GM12878 (cell line): Measurements from ENCODE around the gene IFT22. TPM values are rescaled to one million over a fixed set of nuclear protein-coding genes. Genes with fewer than 3 reads are reported as not detected.
A peak's percentile ranks its signal among the peaks of the same experiment; 100 is the strongest.
"Not testable (repeated sequence)": the region's sequence is repeated elsewhere in the genome, so short reads cannot be mapped to it uniquely, and the experiment has no call there.

Source experiments
- ATAC-seq: fragments of 200-7000 bp; cut with Tn5 transposase; 3 replicates; pipeline ENCODE4 v1.9.1; 2020; ENCODE audit warnings: mild to moderate bottlenecking, moderate library complexity
- BruUV-seq: library from RNA; stranded (reverse); fragments of 400-500 nt; replicated peaks from 2 replicates; lab custom pipeline; 2021; lab: Mats Ljungman, UMichigan
- CTCF ChIA-PET: fragments of 300-600 bp; sonication (Branson Sonifier 250); formaldehyde crosslinking; extraction: SDS; loops from one replicate; lab custom pipeline; 2021; ENCODE audit warnings: inconsistent platforms; lab: Yijun Ruan, JAX
- POLR2A ChIA-PET: fragments of 350-600 bp; formaldehyde crosslinking; extraction: SDS; loops from one replicate; lab custom pipeline; 2021; ENCODE audit warnings: inconsistent platforms; lab: Charles Lee
- RAD21 ChIA-PET: fragments of 300-600 bp; sonication (Branson Sonifier 250); formaldehyde crosslinking; loops from one replicate; lab custom pipeline; 2023; ENCODE audit warnings: antibody characterized with exemption; ENCODE audit not compliant: unreplicated experiment; lab: Charles Lee
- SMC1A ChIA-PET: fragments of 300-600 bp; sonication (Branson Sonifier 250); formaldehyde crosslinking; loops from one replicate; lab custom pipeline; 2023; ENCODE audit not compliant: unreplicated experiment, uncharacterized antibody; lab: Charles Lee
- DNase-seq: peaks from one replicate; pipeline ENCODE4 v3.0.0-alpha.2; 2011; ENCODE audit warnings: low read depth, low spot score
- FAIRE-seq: peaks from 3 replicates; lab custom pipeline; 2011; peaks lifted over from hg19 to GRCh38; lab: Jason Lieb, UNC
- H2AFZ ChIP-seq: 2 replicates; pipeline ENCODE4 v1.6.0; 2011; ENCODE audit warnings: low read depth, low read length, control low read depth; ENCODE audit not compliant: control insufficient read depth
- H3K27ac ChIP-seq: 2 replicates; pipeline ENCODE4 v1.5.1; 2011; ENCODE audit warnings: control low read depth; ENCODE audit not compliant: control insufficient read depth, insufficient read depth
- H3K27me3 ChIP-seq, 2 experiments: replicated peaks in 1 of 2; 2 replicates each; pipeline versions ENCODE4 v1.6.0 to v1.6.1; 2011; ENCODE audit warnings: low read length in 1 of 2; ENCODE audit not compliant: control insufficient read depth in 2 of 2, insufficient read depth in 2 of 2
- H3K36me3 ChIP-seq, 2 experiments: 2 replicates each; pipeline ENCODE4 v1.5.1; 2011; ENCODE audit warnings: low read length in 1 of 2; ENCODE audit not compliant: control insufficient read depth in 2 of 2, insufficient read depth in 2 of 2
- H3K4me1 ChIP-seq: 2 replicates; pipeline ENCODE4 v1.6.1; 2011; ENCODE audit warnings: mild to moderate bottlenecking, low read length, moderate library complexity, mixed read lengths; ENCODE audit not compliant: control insufficient read depth, insufficient read depth
- H3K4me2 ChIP-seq: 2 replicates; pipeline ENCODE4 v1.6.0; 2011; ENCODE audit warnings: control low read depth; ENCODE audit not compliant: control insufficient read depth, insufficient read depth
- H3K4me3 ChIP-seq: fragments of 200-600 bp; sonication (generic); 2 replicates; pipeline ENCODE4 v1.5.1; 2016
- H3K79me2 ChIP-seq: 2 replicates; pipeline ENCODE4 v1.6.0; 2011; ENCODE audit warnings: low read length; ENCODE audit not compliant: control insufficient read depth, insufficient read depth
- H3K9ac ChIP-seq: 2 replicates; pipeline ENCODE4 v1.8.0; 2011; ENCODE audit warnings: low read length, control low read depth, mixed read lengths; ENCODE audit not compliant: control insufficient read depth, insufficient read depth
- H3K9me3 ChIP-seq: replicated peaks from 3 replicates; pipeline ENCODE4 v1.5.1; 2011; ENCODE audit warnings: mild to moderate bottlenecking, low read length; ENCODE audit not compliant: control insufficient read depth, insufficient read depth
- H4K20me1 ChIP-seq: 2 replicates; pipeline ENCODE4 v1.6.0; 2011; ENCODE audit not compliant: control insufficient read depth, insufficient read depth
- BHLHE40 ChIP-seq, 2 experiments: fragments of 450-650 bp in 1 of 2; IDR thresholded peaks; 2 replicates each; pipeline ENCODE4 v1.6.1; 2011 to 2017; ENCODE audit warnings: low read depth in 2 of 2, borderline replicate concordance in 1 of 2, improper control_type of control experiment in 1 of 2, low read length in 1 of 2, mild to moderate bottlenecking in 1 of 2
- CTCF ChIP-seq, 3 experiments: IDR thresholded peaks in 2 of 3; conservative IDR thresholded peaks in 1 of 3; 2 replicates each; pipeline ENCODE4 v1.5.1; 2011; ENCODE audit warnings: low read depth in 3 of 3, low read length in 3 of 3, mild to moderate bottlenecking in 3 of 3, control low read depth in 2 of 3, moderate library complexity in 2 of 3, inconsistent platforms in 1 of 3, mixed read lengths in 1 of 3; ENCODE audit not compliant: control insufficient read depth in 2 of 3, insufficient read depth in 1 of 3; ENCODE audit errors: extremely low read depth in 1 of 3
- EGR1 ChIP-seq, 2 experiments: IDR thresholded peaks; 1 replicate in 1 of 2; 2 replicates in 1 of 2; pipeline ENCODE4 v1.6.1; 2011 to 2012; ENCODE audit warnings: low read depth in 2 of 2, low read length in 2 of 2, borderline replicate concordance in 1 of 2, mild to moderate bottlenecking in 1 of 2, moderate library complexity in 1 of 2
- MEF2B ChIP-seq: fragments of 450-650 bp; IDR thresholded peaks from 2 replicates; pipeline ENCODE4 v1.6.1; 2018; ENCODE audit warnings: mild to moderate bottlenecking, moderate library complexity; ENCODE audit not compliant: partially characterized antibody, poor library complexity, severe bottlenecking
- SMC3 ChIP-seq: IDR thresholded peaks from 2 replicates; pipeline ENCODE4 v1.6.1; 2011; ENCODE audit warnings: low read length, improper control_type of control experiment, borderline replicate concordance
- WGBS: methylation state at CpG from one replicate; pipeline ENCODE4 v1.1.6; 2016; ENCODE audit warnings: low lambda C conversion rate; ENCODE audit not compliant: insufficient replicate concordance, insufficient coverage; ENCODE audit errors: missing lambda C conversion rate; 5-methylcytosine and 5-hydroxymethylcytosine counted together
- in situ Hi-C: fragments of 300-500 bp; cut with MboI; formaldehyde crosslinking; loops from 9 replicates; pipeline ENCODE4 v1.14.3; 2018; ENCODE audit warnings: mixed read lengths
- intact Hi-C: fragments of 100-400 bp; cut with micrococcal nuclease; formaldehyde crosslinking; loops from one replicate; pipeline ENCODE4 v1.14.2; 2022; ENCODE audit not compliant: unreplicated experiment
- polyA plus RNA-seq, 11 experiments: library from polyadenylated mRNA; depleted of rRNA in 4 of 11; unstranded in 6 of 11; stranded (reverse) in 5 of 11; fragments of >200 nt; fragmentation: Nextera tagmentation in 4 of 11; fragmentation: Illumina TruSeq in 1 of 11; extraction: Ambion mirVana in 4 of 11; extraction: Trizol in 1 of 11; gene quantifications; 1 replicate in 1 of 11; 2 replicates in 10 of 11; pipeline versions ENCODE4 v1.2.1 to v1.2.3, GENCODE V29; 2011 to 2016; ENCODE audit warnings: inconsistent platforms in 2 of 11, missing spikeins in 2 of 11, low read depth in 1 of 11
- total RNA-seq, 4 experiments: library from RNA; depleted of rRNA in 3 of 4; stranded (reverse); fragments of >200 nt in 3 of 4; fragmentation: Illumina TruSeq in 1 of 4; extraction: Trizol in 1 of 4; gene quantifications; 2 replicates each; pipeline versions ENCODE4 v1.2.1 to v1.2.3, GENCODE V29; 2013 to 2021

Gene IFT22
- total and polyA plus RNA-seq, 10 of the 15 experiments (the other 5 are each of a cell fraction or from before 2014, with no cell fraction given), result 10.1 to 25.7 (median 19.0) TPM

DNA sequence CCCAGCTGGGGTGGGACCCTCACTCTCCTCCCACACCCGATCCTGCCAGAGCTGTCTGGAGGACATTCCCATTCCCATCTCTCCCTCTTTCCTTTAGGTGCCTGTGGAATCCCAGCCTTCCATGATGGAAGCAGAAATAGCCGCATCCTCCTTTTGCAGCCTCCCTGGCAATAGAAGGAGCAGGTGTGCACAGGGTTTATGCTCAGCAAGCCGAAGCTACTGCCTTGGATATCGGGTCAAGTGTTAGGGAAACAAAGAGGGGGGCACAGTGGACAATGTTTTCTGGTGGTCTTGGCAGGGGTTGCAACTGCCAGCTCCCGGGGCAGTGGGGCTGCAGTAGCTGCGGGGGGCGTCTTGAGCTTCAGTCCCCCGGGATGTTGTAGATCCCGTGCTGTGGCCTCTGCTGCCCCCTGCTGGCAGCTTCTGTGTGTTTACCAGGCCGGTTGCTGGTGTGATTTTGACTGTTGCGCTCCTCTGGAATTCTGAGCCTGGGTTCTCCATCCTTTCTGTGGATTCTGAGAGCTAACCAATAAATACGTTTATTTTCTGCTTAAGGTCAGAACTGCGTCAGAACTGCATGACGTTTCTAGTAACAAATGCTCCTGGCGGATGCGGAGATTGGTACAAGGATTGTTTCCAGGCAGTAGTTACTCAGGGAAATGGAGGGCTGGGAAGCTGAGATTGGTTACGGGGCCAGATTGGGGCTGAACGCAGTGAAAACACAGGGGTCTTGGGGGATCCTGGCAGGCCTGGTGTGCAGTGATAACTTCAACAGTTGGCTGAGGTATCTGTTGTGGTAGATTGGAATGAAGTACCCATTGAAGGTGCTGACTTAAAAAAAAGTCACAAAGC, 31.2 kb downstream of the IFT22 start:
- TF ChIP-seq BHLHE40 (IDR thresholded peaks at IDR 0.05; ENCODE audit: borderline replicate concordance in 1 of 2, low read depth in 2 of 2, low read length in 1 of 2) (peak; percentile 46 to 77; a peak in 3 of 4 replicates), CTCF (IDR thresholded peaks at IDR 0.05 in 2 of 3, conservative IDR thresholded peaks at IDR 0.05 in 1 of 3; ENCODE audit: control insufficient read depth in 2 of 3, extremely low read depth in 1 of 3, insufficient read depth in 1 of 3, low read depth in 3 of 3, low read length in 3 of 3) (peak; percentile 30 to 53 (median 51)), MEF2B (peak; percentile 70), EGR1 (IDR thresholded peaks at IDR 0.05; ENCODE audit: borderline replicate concordance in 1 of 2, low read depth in 2 of 2, low read length in 2 of 2) (0 out of 3 replicates have a peak, but pooled peaks of 1 of the 2 experiments have one; percentile 34), SMC3 (0 out of 2 replicates have a peak, but pooled peaks have one; percentile 8)
- POLR2A ChIA-PET, DNase-seq, intact Hi-C loops, H3K9me3 ChIP-seq, H3K36me3 ChIP-seq, H3K4me2 ChIP-seq, H3K4me3 ChIP-seq, in situ Hi-C loops, H4K20me1 ChIP-seq, H3K79me2 ChIP-seq, H3K4me1 ChIP-seq, H2AFZ ChIP-seq, BruUV-seq, H3K27me3 ChIP-seq, H3K27ac ChIP-seq, H3K9ac ChIP-seq: not testable (repeated sequence)
- ATAC-seq, result peak; percentile 83
- ChIA-PET RAD21 (interaction anchor here (0.5 to 2.4 kb wide), 7 partner anchors 31 to 149 kb away, joined by 3 to 16 read pairs (median 4); partner anchors contain the start of gene IFT22), CTCF (interaction anchor here (0.7 to 6.1 kb wide), 27 partner anchors 8 to 1425 kb away, joined by 3 to 97 read pairs (median 4); partner anchors contain the start of genes AZGP1, FIS1, IFT22 and PLOD3), SMC1A (interaction anchor here (0.6 to 3.8 kb wide), 9 partner anchors 31 to 520 kb away, joined by 3 to 31 read pairs (median 4); partner anchors contain the start of gene ZNHIT1)
- WGBS, result 14% methylated on average over 18 of the region's 18 CpGs
- peak; percentile 92 for FAIRE-seq
